ENCODE results near the gene ZSCAN5B.
"Not testable (repeated sequence)": the region's sequence is repeated elsewhere in the genome, so short reads cannot be mapped to it uniquely, and the experiment has no call there.

ZSCAN5B gene

GRCh38 chr19:56197646-56198045 lies at the start of gene ZSCAN5B:
TSS of gene ZSCAN5B (minus strand) at chr19:56197783. CDS start at chr19:56193052, 4,731 bp downstream.
- DNase-seq: not testable (repeated sequence)

- not testable (repeated sequence) for DNase-seq
Observed at GRCh38 chr19:56245764-56246163, 48.2 kb upstream of the ZSCAN5B start.

GRCh38 chr19:56245121-56245740 lies 47.6 kb upstream of the ZSCAN5B start:
- no peak for DNase-seq

DNA sequence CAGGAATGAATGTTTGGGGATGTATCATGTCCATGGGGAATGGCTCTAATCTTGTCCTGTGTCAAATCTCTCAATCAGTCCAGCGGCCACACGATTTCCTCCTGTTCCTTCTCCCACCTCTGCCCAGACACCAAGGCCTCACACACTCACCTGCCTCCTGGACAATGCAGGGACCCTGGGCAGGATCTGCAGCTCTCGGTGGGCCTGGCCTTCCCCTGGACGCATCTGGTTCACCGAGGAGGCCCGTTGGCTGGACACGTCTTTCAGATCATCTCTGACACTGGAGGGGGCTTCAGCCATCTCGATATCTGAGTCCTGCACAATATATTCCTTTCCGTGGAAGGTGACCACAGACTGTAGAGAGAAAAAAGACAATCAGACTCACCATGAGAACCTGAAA lies 25.9 kb upstream of the ZSCAN5B start:
- no peak for DNase-seq

DNA sequence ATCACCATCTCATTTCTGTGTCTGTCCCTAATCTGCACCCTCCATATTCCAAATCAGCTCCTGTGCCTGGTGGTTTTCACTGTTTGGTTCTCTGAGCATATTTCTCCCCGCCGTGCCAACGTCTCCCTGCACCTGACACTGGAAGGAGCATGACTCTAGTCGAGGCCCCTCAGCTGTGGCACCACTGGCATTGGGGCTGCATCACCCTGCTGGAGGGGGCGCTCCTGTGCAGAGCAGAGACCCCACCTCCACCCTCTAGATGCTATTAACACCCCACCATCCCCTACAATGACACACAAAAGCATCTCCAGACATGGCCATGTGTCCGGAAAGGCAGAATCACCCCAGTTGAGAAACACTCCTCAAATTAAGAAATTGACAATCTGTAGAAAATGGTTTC lies 25.3 kb upstream of the ZSCAN5B start:
- no peak for DNase-seq

GRCh38 chr19:56221851-56222250 lies 24.3 kb upstream of the ZSCAN5B start:
- no peak for DNase-seq

DNA sequence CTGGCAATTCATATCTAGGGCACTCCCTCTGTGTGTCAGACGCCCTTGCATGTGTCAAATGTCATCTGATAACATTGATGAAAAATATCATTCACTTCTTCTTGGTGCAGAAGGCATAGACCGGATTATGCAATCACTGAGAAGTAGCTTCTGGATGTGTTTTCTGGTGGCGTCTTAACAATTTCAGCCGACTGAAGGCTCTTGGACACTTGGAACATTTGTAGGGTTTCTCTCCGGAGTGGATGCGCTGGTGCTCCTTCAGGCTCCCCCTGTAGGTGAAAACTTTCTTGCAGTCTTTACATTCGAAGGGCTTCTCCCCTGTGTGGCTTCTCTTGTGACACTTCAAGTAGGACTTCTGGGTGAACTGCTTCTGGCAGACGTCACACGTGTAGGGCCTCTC lies 23.9 kb upstream of the ZSCAN5B start:
- DNase-seq: not testable (repeated sequence)

DNA sequence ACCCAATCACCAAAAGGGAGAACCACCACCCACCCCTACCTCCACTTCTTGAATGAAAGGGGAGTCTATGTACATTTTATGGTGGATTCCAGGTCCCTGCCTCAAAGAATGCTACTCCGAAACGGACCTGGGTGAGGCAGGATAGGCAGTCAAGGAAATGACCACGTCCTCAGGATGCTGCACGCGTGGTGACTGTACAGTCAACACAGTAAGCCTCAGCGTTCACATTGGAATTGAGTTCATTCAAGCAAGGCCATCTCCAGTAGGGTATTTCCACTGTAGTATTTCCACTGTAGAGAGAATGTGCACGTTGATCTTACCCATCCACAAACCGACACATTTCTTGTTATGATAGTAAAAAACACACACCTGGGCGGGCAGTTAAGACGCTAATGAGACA lies 21.4 kb upstream of the ZSCAN5B start:
- no peak for DNase-seq

GRCh38 chr19:56217039-56217949 lies 19.7 kb upstream of the ZSCAN5B start:
- DNase-seq: no peak

- DNase-seq: no peak
Observed at GRCh38 chr19:56211718-56212117, 14.1 kb upstream of the ZSCAN5B start.

DNA sequence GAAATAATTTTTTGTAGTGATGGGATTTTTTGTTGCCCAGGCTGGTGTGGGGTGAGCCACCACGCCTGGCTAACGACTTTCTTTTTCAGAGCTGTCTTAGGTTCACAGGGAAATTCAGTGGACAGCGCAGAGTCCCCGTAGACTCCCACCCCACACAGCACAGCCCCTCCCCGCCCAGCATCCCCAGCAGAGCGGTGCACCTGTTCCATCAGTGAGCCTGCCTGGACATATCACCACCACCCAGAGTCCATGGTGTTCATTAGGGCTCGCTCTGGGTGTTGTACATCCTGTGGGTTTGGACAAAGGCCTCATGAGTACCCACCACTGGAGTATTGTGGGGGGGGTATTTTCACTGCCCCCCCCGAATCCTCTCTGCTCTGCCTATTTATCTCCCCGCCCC lies 12.5 kb upstream of the ZSCAN5B start:
- DNase-seq: not testable (repeated sequence)

GRCh38 chr19:56209091-56209490 lies 11.5 kb upstream of the ZSCAN5B start:
- DNase-seq: no peak

GRCh38 chr19:56207581-56207980 lies 10.0 kb upstream of the ZSCAN5B start:
- not testable (repeated sequence) for DNase-seq

DNA sequence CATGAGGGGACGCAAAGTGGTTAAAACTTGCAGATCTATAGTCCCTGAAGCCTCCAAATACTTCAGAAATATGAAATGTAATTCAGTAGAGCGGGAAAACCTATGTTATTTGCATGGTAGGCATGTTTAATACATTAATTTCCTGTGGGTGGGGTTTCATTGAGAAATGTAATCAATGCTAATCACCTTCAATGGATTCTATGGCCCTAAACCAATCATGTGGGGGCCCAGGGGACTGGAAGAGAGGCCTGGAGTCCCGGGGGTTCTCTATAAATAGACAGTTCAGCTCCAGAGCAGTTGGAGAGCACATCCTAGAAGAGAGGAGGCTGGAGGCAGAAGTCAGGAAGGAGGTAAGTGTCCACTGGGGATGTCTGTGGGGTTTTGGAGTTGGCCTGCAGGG lies 4.4 kb upstream of the ZSCAN5B start, which contains the start of gene ZSCAN5C:
Gene ZSCAN5C (plus strand): TSS at position 301 of the 400 bp plus-strand sequence. CDS start 3,641 bp downstream, outside the sequence.
- DNase-seq: no peak

DNA sequence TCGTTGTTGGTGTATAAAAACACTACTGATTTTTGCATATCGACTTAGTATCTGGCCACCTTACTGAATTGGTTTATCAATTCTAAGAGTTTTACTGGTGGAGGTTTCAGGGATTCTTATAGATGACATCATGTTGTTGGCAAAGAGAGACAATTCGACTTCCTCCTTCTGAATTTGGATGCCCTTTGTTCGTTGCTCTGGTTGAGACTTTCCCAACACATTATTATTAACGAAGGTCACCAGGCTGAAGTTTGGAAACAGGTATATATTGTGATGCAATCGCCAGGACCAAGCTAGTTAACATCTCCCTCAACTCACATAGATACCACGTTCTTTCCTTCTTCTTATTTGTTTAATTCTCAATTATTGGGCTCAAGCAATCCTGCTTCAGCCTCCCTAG lies 2.1 kb upstream of the ZSCAN5B start:
- DNase-seq: no peak

DNA sequence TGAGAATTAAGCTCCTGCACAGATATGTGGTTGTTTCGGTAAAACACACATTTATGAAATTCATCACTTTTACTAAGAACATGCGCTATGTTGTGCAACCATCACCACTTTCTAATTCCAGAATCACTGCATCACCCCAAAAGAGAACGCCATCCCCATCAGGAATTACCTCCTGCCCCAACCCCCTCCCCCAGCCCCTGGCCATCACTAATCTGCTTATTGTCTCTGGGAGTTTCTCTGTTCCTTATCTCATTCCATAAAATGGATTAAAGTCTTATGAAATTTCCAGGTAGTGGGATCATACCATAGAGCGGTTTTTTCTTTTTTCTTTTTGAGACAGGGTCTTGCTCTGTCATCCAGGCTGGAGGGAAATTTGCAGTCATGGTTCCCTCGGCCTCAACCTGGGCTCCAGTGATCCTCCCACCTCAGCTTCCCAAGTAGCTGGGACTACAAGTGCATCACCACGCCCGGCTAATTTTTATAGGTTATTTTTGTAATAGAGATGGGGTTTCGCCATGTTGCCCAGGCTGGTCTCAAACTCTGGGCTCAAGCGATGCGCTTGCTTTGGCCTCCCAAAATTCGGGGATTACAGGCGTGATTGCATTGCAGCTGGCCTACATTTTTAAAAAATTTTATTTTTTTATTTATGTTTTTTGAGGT lies 3.5 kb downstream of the ZSCAN5B start:
- DNase-seq: no peak

GRCh38 chr19:56191711-56192110 lies 5.9 kb downstream of the ZSCAN5B start:
- DNase-seq: no peak

DNA sequence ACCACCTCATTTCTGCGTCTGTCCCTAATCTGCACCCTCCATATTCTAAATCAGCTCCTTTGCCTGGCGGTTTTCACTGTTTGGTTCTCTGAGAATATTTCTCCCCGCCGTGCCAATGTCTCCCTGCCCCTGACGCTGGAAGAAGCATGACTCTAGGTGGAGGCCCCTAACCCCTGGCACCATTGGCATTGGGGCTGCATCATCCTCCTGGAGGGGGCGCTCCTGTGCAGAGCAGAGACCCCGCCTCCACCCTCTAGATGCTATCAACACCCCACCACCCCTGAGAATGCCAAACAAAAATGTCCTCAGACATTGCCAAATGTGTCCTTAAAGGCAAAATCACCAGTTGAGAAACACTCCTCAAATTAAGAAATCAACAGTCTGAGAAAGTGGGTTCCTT lies 6.5 kb downstream of the ZSCAN5B start:
- no peak for DNase-seq

GRCh38 chr19:56189785-56190184 lies 7.8 kb downstream of the ZSCAN5B start:
- DNase-seq: no peak

GRCh38 chr19:56177564-56178243 lies 19.9 kb downstream of the ZSCAN5B start:
- no peak for DNase-seq

- no peak for DNase-seq
Observed at GRCh38 chr19:56176881-56177280, 20.7 kb downstream of the ZSCAN5B start.

GRCh38 chr19:56176310-56176709 lies 21.3 kb downstream of the ZSCAN5B start:
- not testable (repeated sequence) for DNase-seq

GRCh38 chr19:56175861-56176307 lies 21.7 kb downstream of the ZSCAN5B start, which contains the start of gene GALP:
TSS of gene GALP (plus strand) at chr19:56176008. CDS start at chr19:56177109, 1,101 bp downstream.
- DNase-seq: not testable (repeated sequence)

Measured in SHP77 (cell line).